LHCN-M2 (cell line): ENCODE data around the gene CFD. TPM values are rescaled to one million over a fixed set of nuclear protein-coding genes. Genes with fewer than 3 reads are reported as not detected.
"Not testable (repeated sequence)": the region's sequence is repeated elsewhere in the genome, so short reads cannot be mapped to it uniquely, and the experiment has no call there.

ENCODE experiments used
- DNase-seq: peaks from one replicate; pipeline ENCODE4 v3.0.0-alpha.2; 2012; ENCODE audit warnings: low read depth
- polyA plus RNA-seq: library from polyadenylated mRNA; unstranded; fragments of >200 nt; gene quantifications from one replicate; pipeline ENCODE4 v1.2.1, GENCODE V29; 2012; ENCODE audit warnings: missing spikeins
- total RNA-seq: library from RNA; depleted of rRNA; stranded (reverse); fragments of >200 nt; gene quantifications from 2 replicates; pipeline ENCODE4 v1.2.3, GENCODE V29; 2014; rRNA removed

Gene CFD
- 0.38 TPM in 1 of 2 replicates, not detected in the other for total RNA-seq
- polyA plus RNA-seq: 0.66 TPM

DNA sequence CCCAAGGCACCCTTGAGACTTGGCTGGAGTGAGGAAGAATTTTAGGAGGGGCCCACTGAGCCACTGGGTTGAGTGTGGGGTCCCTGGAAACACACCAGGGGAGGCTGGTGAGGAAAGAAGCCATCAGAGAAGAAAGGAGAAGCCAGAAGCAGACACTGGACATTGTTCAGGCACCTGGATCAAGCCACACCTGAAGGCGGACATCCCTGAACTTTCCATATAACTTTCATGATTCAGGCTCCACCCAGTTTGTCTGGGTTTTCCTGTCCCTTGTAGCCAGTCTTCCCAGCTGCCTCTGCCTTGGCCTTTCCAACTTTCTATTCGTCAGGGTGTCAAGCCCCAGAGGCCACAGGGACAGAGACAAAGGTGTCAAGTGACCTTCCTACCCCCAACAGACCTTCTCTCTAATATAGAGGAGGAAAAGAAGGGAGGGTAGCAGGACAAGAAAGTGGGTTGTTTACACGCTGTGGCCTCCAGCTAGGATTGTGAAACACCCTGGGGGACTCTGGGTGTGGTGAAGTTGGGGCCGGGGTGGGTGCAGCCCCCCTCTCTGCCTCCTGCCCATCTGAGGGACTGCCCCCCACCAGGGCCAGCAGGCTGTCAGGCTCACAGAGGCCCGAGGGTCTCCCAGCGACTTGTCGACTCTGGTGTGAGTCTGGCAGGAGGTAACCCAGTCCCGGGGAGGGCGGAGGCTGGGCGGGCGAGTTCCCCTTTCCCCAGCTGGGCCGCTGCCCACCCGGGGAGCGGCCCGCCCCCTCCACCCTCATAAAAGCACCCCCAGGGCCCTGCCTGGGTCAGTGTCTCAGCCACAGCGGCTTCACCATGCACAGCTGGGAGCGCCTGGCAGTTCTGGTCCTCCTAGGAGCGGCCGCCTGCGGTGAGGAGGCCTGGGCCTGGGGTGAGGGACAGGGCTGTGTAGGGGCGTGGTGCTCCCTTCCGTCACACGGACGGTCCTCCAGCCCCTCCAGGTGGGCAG, at the start of gene CFD:
Gene CFD, plus strand, starts transcription at position 797 of the 976 bp plus-strand sequence. Its CDS starts 26 bp downstream, at position 823.
- no peak for DNase-seq

DNA sequence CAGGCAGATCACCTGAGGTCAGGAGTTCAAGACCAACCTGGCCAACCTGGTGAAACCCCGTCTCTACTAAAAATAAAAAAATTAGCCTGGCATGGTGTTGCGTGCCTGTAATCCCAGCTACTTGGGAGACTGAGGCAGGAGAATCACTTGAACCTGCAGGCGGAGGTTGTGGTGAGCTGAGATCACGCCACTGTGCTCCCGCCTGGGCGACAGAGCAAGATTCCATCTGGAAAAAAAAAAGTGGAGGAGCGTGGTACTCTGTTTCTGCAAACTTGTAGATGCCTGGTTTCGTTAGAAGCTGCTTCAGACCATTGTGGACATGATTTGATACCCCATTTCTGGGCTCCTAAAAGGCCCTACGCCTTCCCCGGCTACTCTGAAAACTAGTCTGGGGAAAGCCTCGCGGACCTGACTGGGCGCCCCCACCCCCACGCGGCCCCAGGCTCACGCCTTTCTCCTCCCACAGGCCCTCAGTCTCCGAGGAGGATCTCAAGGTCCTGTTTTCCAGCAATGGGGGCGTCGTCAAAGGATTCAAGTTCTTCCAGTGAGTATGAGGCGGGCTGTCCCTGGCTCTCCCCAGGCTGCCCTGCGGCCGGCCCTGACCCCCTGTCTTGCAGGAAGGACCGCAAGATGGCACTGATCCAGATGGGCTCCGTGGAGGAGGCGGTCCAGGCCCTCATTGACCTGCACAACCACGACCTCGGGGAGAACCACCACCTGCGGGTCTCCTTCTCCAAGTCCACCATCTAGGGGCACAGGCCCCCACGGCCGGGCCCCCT, 49.2 kb upstream of the CFD start:
- DNase-seq: no peak

DNA sequence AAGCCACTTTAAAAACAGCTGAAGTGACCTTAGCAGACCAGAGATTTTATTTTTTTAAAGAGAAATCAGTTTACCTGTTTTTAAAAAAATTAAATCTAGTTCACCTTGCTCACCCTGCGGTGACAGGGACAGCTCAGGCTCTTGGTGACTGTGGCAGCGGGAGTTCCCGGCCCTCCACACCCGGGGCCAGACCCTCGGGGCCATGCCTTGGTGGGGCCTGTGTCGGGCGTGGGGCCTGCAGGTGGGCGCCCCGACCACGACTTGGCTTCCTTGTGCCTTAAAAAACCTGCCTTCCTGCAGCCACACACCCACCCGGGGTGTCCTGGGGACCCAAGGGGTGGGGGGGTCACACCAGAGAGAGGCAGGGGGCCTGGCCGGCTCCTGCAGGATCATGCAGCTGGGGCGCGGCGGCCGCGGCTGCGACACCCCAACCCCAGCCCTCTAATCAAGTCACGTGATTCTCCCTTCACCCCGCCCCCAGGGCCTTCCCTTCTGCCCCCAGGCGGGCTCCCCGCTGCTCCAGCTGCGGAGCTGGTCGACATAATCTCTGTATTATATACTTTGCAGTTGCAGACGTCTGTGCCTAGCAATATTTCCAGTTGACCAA, 48.5 kb upstream of the CFD start:
- DNase-seq: no peak

DNA sequence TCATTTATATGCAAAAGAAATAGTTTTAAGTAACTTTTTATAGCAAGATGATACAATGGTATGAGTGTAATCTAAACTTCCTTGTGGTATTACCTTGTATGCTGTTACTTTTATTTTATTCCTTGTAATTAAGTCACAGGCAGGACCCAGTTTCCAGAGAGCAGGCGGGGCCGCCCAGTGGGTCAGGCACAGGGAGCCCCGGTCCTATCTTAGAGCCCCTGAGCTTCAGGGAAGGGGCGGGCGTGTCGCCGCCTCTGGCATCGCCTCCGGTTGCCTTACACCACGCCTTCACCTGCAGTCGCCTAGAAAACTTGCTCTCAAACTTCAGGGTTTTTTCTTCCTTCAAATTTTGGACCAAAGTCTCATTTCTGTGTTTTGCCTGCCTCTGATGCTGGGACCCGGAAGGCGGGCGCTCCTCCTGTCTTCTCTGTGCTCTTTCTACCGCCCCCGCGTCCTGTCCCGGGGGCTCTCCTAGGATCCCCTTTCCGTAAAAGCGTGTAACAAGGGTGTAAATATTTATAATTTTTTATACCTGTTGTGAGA, 47.9 kb upstream of the CFD start:
- no peak for DNase-seq

DNA sequence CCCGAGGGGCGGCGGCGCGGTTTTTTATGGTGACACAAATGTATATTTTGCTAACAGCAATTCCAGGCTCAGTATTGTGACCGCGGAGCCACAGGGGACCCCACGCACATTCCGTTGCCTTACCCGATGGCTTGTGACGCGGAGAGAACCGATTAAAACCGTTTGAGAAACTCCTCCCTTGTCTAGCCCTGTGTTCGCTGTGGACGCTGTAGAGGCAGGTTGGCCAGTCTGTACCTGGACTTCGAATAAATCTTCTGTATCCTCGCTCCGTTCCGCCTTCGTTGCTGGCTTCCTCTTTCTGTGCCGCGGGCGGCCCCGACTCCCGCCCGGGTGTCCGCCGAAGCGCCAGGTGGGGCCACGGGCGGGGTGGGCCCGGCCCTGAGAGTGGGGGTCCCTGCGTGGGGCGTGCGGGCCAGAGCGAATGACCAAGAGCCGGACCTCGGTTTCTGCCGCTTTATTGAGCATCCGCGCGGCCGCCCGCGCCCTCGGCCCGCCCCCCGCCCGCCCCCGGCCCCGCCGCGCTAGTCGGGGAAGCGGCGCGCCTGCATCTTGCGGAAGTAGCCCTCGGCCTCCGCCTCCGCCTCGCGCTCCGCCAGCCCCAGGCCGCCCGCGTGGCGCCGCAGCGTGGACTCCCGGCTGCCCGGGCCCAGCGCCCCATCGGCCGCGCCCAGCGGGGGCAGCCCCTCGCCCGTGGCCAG, 47.3 kb upstream of the CFD start:
- no peak for DNase-seq

DNA sequence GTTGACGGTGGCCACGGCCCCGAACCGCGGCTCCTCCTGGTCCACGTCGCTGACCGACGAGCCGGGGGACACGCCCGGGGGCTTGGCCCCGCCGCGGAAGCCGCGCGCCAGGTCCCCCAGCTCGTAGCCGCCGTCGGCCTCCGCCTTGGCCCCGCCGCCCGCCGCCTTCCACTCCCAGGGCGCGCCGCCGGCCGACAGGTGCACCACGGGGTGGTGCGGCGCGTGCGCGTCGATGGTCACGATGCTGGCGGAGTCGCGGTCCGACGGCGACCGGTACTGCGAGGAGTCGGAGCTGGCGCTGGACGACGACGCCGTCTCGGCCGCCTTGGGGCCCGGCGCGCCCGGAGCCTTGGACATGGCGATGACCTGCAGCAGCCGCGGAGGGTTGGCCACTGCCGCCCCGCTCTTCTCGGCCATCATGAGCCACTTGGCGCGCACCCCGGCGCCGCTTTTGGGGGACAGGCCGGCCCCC, 46.7 kb upstream of the CFD start:
- DNase-seq: no peak

DNA sequence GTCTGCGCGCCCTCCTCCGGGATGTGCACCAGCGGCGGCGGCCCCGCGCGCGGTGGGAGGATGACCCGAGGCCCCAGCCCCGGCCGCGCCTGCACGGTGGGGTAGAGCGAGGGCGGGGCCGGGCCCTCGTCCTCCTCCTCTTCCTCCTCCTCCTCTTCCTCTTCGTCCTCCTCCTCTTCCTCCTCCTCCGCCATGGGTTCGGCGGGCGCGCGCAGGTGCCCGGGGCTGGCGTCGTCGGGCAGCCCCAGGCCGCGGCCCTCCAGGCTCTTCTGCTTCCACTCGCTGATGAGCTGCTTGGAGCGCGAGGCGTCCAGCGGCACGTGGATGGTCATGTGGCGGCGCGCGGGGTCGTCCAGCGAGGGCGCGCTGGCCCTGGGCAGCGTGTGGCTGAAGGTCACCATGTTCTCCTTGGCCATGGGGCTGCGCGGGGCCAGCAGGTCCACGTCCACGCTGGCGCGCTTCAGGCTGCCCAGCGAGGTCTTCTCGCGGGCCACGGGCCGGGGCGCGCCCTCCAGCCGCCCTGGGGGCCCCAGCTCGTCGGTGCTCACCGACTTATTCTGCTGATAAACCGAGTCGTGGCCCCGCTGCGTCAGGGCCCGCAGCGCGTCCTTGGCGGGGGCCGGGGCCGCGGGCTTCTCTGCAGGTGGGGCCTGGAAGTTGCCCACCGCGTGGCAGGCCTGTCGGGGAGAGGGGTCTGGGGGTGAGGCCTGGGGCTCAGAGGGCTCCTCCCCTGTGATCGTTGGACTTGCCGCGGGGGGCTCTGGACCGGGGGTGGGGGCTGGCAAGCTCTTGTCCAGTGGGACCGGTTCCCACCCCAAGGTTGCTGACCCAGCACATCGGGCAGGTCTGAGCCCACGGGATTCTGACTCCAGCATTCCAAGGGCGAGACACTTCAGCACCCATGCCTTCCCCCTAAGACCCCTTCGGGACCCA, 46.0 kb upstream of the CFD start:
- DNase-seq: no peak

DNA sequence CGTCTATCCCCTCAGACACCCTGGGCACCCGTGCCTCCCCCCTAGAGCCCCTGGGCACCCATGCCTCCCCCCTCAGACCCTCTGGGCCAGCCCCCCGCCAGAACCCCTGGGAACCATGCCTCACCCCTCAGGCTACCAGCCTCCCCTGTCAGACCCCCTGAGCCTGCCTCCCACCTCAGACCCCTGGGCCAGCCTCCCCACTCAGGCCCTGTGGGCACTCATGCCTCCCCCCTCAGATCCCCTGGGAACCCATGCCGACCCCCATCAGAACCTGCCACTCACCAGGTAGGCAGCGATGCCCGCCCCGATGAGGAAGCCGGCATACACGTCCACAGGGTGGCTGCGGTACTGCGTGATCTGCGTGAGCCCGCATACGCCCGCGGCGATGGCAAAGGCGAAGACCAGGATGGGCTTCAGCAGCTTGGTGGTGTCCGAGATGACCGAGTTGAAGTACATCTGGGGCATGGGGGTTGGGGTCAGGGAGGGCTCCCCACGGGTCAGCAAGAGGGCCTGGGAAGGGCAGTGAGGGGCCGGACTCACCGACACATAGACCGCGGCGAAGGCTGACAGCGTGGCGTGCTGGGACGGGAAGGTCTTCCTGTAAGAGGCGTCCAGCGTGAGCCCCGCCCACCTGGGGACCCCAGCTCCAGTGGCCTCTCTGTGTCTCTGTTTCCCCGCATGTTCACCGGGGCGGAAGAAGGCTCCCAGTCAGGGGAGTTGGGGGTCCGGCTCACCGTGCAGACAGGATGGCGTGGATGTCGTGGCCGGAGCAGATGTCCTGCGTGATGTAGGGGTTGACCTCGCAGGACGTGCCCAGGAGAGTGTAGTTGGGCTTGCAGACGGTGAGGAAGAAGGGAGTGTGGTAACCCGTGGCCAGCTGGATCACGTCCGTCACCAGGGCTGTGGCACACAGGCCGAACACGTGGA, 45.0 kb upstream of the CFD start:
- DNase-seq: no peak

DNA sequence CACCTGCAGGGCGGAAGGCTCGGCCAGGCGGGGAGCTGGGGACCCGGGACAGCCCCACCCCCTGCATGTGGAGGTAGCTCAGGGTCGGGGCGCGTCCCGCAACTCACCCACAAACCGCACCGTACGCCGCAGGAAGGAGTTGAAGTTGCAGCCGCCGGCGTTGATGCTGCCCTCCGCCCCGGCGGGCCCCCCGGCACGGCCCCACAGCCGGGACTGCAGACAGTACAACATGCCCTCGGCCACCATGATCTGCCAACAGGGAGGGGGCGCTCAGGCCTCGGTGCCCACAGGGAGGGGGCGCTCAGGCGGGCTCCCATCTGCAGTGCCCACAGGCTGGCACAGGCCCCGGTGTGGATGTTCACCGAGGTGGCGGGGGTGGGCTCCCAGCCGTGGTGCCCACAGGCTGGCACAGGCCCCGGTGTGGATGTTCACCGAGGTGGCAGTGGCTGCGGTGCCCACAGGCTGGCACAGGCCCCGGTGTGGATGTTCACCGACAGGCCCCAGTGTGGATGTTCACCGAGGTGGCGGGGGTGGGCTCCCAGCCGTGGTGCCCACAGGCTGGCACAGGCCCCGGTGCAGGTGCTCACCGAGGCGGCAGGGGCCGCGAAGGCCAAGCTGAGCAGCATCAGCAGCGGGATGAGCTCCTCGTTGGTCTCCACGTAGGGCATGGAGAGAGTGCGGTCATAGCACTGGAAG, 44.2 kb upstream of the CFD start:
- no peak for DNase-seq

DNA sequence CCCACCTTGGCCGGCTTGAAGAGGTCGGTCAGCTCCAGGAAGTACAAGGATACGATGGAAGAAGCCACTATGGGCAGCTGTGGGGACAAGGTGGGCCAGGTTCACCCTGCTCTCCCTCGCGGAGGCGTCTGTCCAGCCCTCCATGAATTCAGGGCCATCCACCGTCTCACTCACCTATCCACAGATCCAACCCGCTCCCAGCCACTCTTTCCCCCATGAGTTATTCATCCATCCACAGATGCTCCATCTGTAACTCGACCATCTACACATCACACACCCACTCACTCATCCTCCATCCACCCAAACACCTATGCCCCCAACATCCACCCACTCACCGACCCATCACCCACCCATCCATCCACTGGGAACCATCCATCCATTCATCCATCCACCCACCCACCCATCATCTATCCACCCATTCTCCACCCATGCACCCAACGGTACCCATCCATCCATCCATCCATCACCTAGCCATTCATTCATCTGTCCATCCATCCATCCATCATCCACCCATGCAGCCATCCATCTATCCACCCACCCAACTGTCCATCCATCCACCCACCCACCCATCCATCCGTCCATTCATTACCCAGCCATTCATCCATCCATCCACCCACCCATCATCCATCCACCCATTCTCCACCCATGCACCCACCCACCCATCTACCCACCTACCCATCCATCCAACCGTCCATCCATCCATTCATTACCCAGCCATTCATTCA, 43.5 kb upstream of the CFD start:
- no peak for DNase-seq

DNA sequence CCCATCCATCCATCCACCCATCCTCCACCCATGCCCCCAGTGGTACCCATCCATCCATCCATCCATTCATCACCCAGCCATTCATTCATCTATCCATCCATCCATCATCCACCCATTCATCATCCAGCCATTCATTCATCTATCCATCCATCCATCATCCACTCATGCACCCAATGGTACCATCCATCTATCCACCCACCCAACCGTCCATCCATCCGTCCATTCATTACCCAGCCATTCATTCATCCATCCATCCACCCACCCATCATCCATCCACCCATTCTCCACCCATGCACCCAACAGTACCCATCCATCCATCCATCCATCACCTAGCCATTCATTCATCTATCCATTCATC, 43.0 kb upstream of the CFD start:
- no peak for DNase-seq

DNA sequence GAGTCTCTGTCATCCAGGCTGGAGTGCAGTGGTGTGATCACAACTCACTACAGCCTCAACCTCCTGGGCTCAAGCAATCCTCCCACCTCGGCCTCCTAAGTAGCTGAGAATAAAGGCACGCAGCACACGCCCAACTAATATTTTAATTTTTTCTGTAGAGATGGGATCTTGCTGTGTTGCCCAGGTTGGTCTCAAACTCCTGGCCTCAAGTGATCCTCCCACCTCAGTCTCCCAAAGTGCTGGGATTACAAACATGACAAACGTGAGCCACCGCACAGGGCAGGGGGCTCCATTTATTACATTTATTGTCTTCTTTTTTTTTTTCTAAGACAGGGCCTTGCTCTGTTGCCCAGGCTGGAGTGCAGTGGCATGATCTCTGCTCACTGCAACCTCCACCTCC, 39.3 kb upstream of the CFD start:
- DNase-seq: not testable (repeated sequence)

DNA sequence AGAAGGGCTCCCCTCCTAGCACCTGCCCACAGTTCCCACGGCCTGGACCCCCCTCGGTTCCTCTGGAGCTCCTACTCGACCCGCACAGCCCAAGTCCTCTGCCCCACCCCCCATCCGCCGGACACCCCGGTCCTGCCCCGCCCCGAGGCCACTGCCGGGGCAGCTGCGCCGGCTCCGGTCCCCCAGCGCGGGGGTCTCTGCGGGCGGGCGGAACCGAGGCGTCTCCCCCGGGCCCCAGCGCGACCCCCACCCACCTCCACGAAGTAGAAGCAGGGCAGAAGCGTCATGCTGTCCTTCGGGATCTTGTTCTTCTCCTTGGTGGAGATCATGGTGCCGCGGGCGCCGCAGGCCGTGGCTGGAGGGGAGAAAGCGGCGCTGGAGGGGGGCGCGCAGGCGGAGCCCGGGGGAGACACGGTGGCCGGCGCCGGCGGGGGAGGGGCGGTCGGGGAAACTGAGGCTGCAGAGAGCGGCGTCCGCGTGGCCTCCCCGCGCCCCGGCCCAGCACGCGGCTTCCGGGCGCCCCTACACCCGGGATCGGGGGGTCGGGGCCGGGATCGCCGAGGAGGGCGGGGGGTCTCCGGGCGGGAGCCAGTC, 38.1 kb upstream of the CFD start:
- DNase-seq: no peak

DNA sequence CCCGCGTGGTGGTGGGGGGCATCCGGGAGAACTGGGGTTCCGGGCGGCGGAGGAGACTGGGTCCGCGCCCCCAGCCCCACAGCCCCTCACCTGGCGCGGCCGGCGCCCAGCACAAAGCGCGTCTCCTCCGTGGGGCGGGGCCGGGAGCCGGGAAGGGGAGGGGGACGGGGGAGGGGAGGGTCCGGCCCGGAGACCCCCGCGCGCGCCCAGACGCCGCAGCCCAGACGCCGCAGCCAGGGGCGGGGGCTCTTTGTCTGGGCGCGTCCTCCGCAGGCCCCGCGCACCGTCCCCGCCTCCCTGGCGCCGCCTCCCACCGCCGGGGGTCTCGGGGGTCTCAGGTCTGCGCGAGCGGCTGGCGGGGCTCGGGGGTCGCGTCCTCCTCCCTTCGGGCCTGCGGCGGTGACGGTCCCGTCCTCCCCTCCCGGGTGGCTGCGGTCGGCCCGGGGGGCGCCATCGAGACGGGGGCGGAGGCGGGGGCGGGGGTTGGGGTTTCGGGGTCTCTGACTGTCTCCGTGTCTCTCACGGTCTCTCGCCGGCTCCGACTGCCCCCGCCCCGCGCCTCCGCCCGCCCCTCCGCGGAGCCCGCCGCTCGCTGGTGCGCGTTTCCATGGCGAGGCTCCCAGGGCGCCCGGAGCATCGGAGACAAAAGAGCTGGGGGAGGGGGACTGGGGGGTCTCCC, 37.5 kb upstream of the CFD start, which contains the start of gene PLPPR3:
Gene PLPPR3, minus strand, starts transcription at position 131 of the 679 bp plus-strand sequence. CDS start 396 bp downstream, outside the sequence.
- no peak for DNase-seq

DNA sequence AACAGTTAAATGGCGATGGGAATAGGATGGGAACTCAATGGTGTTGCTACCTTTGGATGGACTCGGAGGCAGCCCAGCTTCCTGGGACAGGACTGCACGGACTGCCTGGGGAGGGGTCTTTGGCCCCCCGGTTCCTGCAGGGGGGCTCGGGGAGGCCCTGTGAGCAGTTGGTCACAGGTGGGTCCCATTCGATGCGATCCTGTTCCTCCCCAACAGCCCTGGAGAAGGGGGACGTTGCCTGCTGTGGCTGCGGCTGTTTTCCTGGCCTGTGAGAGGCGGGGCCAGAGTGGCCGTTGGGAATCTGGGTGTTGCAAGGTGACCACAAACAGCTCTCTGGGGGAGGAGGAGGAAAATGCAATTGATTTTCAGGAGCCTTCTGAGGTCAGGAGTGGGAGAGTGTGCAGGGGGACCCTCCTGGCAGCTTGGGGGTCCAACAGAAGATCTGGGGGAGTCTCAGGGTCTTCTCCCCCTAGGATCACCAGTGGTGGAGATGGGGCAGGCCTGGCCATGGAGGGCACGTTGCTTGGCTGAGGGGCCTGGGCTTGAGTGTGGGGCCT, 35.8 kb upstream of the CFD start:
- peak; percentile 47 for DNase-seq

DNA sequence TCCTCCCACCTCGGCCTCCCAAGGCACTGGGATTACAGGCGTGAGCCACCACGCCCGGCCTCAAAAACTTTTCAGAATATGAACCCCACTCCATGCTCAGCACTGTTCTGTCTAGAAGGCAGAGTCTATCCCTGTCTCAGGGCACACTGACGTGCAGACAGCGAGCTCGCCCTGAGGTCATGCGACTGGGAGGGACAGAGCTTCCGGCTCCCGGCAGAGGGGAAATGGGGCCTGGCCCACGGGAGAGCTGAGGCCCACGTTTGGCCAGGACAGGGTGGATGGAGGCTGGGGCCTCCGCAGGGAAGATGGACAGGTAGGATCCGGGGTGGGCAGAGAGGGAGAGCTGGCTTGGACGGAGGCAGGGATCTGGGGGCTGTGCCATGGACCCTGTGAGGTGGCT, 34.6 kb upstream of the CFD start:
- DNase-seq: no peak
